ENCODE data around the gene RASSF5.

The RASSF5 gene

DNA sequence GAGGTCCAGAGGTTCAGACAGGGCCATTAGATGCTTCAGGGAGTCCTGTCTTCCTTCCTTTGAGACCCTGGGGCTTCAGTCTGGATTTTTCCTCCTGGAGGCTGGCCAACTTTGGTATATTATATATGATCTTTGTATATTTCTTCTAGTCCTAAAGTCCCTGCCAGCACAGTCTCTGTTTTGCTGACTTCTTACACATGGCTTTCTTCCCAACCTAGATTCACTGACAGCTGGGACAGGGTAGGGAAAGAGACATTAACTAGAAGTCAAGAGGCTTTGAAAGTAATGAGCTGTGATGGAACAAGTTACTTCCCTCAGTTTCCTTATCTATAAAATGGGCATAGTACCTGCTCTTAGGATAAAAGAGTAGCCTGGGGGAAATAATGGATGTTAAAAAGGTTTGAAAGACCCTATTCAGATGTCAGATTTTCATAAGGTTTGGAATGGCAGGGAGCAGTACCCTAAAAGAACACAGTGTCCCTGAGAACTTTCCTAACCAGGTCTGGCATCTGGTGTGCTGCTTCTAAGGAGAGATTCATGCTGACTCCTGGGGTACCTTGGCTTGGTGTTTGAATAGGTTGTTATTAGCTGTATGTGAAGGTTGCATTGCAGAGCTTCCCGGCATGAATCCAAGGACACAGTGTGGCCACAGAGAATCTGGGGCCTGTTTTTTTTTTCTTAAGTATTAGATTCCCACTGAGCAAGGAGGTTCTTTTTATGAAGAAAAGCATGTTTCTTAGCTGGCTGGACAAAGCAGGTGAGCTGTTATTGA lies 47.6 kb downstream of the RASSF5 start:
- no peak overlapping the region for H3K27ac ChIP-seq (ENCODE audit: low read depth, low read length)
- peaks cover 26% of the 10 kb centered on the region for H3K79me2 ChIP-seq (ENCODE audit: control insufficient read depth, low read length)

DNA sequence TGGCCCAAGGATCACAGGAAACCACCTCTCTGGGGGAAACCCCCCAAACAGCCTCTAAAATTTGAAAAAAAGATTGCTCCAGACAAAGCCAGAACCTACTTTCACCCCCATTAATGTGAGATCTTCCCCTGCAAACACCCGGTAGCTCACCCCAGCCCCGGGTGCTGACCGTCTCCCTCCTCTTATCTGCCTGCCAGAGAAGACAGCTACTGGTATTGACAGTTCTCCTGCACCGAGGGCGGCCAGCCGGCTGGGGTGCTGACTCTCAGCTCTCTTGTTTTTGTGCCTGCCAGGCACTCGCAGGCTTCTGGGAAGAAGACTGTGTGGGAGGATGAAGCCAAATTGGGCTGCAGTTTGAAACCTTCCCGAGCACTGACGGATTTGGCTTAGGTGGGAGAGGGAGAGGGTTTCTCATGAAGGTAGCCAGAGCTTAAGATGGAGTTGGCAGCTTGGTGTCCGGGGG lies 48.2 kb downstream of the RASSF5 start:
- TF ChIP-seq, protein P1, sequence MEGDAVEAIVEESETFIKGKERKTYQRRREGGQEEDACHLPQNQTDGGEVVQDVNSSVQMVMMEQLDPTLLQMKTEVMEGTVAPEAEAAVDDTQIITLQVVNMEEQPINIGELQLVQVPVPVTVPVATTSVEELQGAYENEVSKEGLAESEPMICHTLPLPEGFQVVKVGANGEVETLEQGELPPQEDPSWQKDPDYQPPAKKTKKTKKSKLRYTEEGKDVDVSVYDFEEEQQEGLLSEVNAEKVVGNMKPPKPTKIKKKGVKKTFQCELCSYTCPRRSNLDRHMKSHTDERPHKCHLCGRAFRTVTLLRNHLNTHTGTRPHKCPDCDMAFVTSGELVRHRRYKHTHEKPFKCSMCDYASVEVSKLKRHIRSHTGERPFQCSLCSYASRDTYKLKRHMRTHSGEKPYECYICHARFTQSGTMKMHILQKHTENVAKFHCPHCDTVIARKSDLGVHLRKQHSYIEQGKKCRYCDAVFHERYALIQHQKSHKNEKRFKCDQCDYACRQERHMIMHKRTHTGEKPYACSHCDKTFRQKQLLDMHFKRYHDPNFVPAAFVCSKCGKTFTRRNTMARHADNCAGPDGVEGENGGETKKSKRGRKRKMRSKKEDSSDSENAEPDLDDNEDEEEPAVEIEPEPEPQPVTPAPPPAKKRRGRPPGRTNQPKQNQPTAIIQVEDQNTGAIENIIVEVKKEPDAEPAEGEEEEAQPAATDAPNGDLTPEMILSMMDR (IDR thresholded peaks at IDR 0.05; ENCODE audit: low read depth, low read length, poor library complexity, severe bottlenecking): no peak
- no peak for TF ChIP-seq EZH2phosphoT487 (IDR thresholded peaks at IDR 0.05; ENCODE audit: borderline replicate concordance, low read length)
- H3K27me3 ChIP-seq (ENCODE audit: control insufficient read depth, low read length): peaks cover 3% of the 10 kb centered on the region; the same call in 1 of the 2 replicates
- peaks cover 49% of the 10 kb centered on the region for H3K4me1 ChIP-seq (ENCODE audit: control insufficient read depth, low read length)
- peak overlapping the region; percentile 95 for H3K4me2 ChIP-seq (ENCODE audit: low read length)
- no peaks in the 10 kb centered on the region for H4K20me1 ChIP-seq (ENCODE audit: control insufficient read depth, insufficient read depth, low read depth, low read length)
- peaks cover 6% of the 10 kb centered on the region for H3K36me3 ChIP-seq (ENCODE audit: control insufficient read depth, low read length)
- no peak overlapping the region for H3K4me3 ChIP-seq (ENCODE audit: low read length)
- H3K27ac ChIP-seq (ENCODE audit: low read depth, low read length): no peak overlapping the region
- H3K79me2 ChIP-seq (ENCODE audit: control insufficient read depth, low read length): peaks cover 32% of the 10 kb centered on the region
- no peaks in the 10 kb centered on the region for H3K9me2 ChIP-seq (replicated peaks; ENCODE audit: control insufficient read depth, low read length)
- H3F3A ChIP-seq (ENCODE audit: control insufficient read depth, insufficient read depth): peaks cover 4% of the 10 kb centered on the region; the same call in 1 of the 2 replicates
- H3K9me3 ChIP-seq (ENCODE audit: control insufficient read depth, insufficient read depth, low read length): no peaks in the 10 kb centered on the region

More for the DNA sequence above, 47.6 kb downstream of the RASSF5 start:
- peaks cover 1% of the 10 kb centered on the region; the same call in 1 of the 2 replicates for H3K36me3 ChIP-seq (ENCODE audit: control insufficient read depth, low read length)
- H3K9me3 ChIP-seq (ENCODE audit: control insufficient read depth, insufficient read depth, low read length): no peaks in the 10 kb centered on the region
- peaks cover 9% of the 10 kb centered on the region for H3K27me3 ChIP-seq (ENCODE audit: control insufficient read depth, low read length)
- no peaks in the 10 kb centered on the region for H4K20me1 ChIP-seq (ENCODE audit: control insufficient read depth, insufficient read depth, low read depth, low read length)
- peaks cover 4% of the 10 kb centered on the region; the same call in 1 of the 2 replicates for H3F3A ChIP-seq (ENCODE audit: control insufficient read depth, insufficient read depth)
- TF ChIP-seq, protein P1 (IDR thresholded peaks at IDR 0.05; ENCODE audit: low read depth, low read length, poor library complexity, severe bottlenecking): no peak
- TF ChIP-seq EZH2phosphoT487 (IDR thresholded peaks at IDR 0.05; ENCODE audit: borderline replicate concordance, low read length): no peak
- no peaks in the 10 kb centered on the region for H3K9me2 ChIP-seq (replicated peaks; ENCODE audit: control insufficient read depth, low read length)
- H3K4me3 ChIP-seq (ENCODE audit: low read length): no peak overlapping the region
- peaks cover 43% of the 10 kb centered on the region for H3K4me1 ChIP-seq (ENCODE audit: control insufficient read depth, low read length)
- peak overlapping the region; percentile 95; the same call in 1 of the 2 replicates for H3K4me2 ChIP-seq (ENCODE audit: low read length)

DNA sequence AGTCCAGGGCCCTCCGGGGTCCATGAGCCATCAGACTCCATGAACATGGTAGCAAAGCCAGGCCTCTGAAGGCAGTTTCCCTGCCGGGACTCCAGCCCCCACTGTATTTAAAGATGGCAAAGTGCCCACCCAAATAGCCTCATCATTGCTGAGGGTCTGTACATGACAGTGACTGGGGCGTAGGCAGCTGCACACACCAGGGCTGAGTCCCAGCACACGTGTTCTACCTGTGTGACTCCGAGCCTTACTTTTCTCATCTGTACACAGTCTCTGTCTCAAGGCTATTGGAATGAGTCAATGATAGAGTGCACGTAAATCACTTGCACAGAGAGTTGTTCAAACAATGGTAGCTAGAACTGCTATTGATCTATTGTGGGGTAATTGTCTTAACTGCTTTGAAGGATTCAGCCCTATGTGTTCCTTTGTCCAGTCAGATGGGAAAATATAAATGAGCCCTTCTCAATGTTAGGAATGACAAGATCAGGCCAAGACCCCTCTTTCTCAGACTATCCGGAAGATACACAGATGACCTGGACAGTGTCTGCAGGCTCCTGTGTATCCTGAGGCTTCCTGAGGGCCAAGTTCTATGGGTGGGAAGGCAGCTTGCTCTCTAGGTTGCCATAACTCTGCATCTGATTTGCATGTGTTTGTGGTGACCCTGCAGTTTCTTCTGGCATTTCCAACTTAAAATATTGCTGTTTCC lies 48.9 kb downstream of the RASSF5 start:
- no peak overlapping the region for H3K27ac ChIP-seq (ENCODE audit: low read depth, low read length)
- H3F3A ChIP-seq (ENCODE audit: control insufficient read depth, insufficient read depth): peaks cover 4% of the 10 kb centered on the region; the same call in 1 of the 2 replicates
- no peaks in the 10 kb centered on the region for H3K9me3 ChIP-seq (ENCODE audit: control insufficient read depth, insufficient read depth, low read length)
- H3K9me2 ChIP-seq (replicated peaks; ENCODE audit: control insufficient read depth, low read length): no peaks in the 10 kb centered on the region
- no peaks in the 10 kb centered on the region for H4K20me1 ChIP-seq (ENCODE audit: control insufficient read depth, insufficient read depth, low read depth, low read length)
- H3K4me1 ChIP-seq (ENCODE audit: control insufficient read depth, low read length): peaks cover 52% of the 10 kb centered on the region
- H3K27me3 ChIP-seq (ENCODE audit: control insufficient read depth, low read length): 0 out of 2 replicates have a peak, but pooled peaks cover 2% of the 10 kb centered on the region
- H3K4me2 ChIP-seq (ENCODE audit: low read length): peak overlapping the region; percentile 95
- H3K79me2 ChIP-seq (ENCODE audit: control insufficient read depth, low read length): peaks cover 39% of the 10 kb centered on the region
- peaks cover 13% of the 10 kb centered on the region for H3K36me3 ChIP-seq (ENCODE audit: control insufficient read depth, low read length)
- peak overlapping the region; percentile 92 for H3K4me3 ChIP-seq (ENCODE audit: low read length)
- no peak for TF ChIP-seq EZH2phosphoT487 (IDR thresholded peaks at IDR 0.05; ENCODE audit: borderline replicate concordance, low read length)
- TF ChIP-seq, protein P1 (IDR thresholded peaks at IDR 0.05; ENCODE audit: low read depth, low read length, poor library complexity, severe bottlenecking): no peak

Data from DOHH2 (cell line).